ENCODE data around the gene PPM1B. TPM values are rescaled to one million over a fixed set of nuclear protein-coding genes. Genes with fewer than 3 reads are reported as not detected.

Gene PPM1B
- total RNA-seq, 1 experiment from 2014 or later: 49.5 TPM

DNA sequence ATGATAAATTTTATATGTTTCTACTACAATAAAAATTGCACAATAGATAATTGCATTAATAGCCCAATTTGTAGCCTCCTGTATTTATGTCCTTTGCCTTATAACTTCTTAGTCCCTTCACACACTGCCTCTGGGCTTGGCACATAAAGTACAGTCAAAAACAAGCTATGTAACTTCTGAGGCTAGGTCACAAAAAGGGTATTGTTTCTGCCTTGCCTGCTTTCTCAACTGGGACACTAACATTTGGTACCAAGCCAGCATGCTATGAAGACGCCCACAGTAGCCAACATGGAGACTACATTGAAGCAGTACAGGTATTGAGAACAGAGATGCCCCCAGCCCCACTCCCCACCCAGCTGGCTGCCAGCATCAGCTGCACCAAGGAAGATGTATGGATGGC lies 101.2 kb downstream of the PPM1B start:
- no peak overlapping the region for H3K27ac ChIP-seq (ENCODE audit: low read length)
- H3K36me3 ChIP-seq (ENCODE audit: insufficient read depth, low read length): no peaks in the 10 kb centered on the region
- peaks cover 4% of the 10 kb centered on the region for H3K4me1 ChIP-seq (ENCODE audit: low read length)
- H3K9me2 ChIP-seq (replicated peaks; ENCODE audit: insufficient read depth, low read length): no peaks in the 10 kb centered on the region
- H3K9me3 ChIP-seq (ENCODE audit: low read length): no peaks in the 10 kb centered on the region
- H3K4me2 ChIP-seq (ENCODE audit: low read depth, low read length, poor library complexity, severe bottlenecking): no peak overlapping the region
- no peak overlapping the region for H3K4me3 ChIP-seq (ENCODE audit: low read length)
- no peak overlapping the region for H3K9ac ChIP-seq (ENCODE audit: low read length)
- DNase-seq: no peak
- H3K79me2 ChIP-seq (ENCODE audit: low read length): no peaks in the 10 kb centered on the region
- H4K20me1 ChIP-seq (ENCODE audit: insufficient read depth, low read depth, low read length): no peaks in the 10 kb centered on the region
- H3K27me3 ChIP-seq (ENCODE audit: low read length): no peaks in the 10 kb centered on the region
- no peak overlapping the region for H2AFZ ChIP-seq (ENCODE audit: low read length)

DNA sequence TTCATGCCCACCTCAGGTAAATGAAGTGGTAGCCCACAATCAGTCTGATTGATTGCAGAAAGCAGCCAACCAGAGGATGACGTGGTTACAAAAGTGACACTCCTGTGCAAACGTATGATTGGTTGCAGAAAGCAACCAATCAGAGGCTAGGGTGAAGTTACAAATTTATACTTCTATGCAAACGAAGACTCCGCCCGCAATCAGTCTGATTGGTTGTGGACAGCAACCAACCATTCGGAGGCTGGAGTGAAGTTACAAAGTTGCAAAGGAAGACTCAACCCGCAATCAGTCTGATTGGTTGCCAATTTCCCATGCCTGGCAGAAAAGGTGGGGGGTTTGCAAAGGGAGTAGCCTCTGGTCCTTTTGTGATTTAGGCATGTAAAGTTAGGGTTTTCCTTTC lies 102.6 kb downstream of the PPM1B start:
- peaks cover 4% of the 10 kb centered on the region for H3K4me1 ChIP-seq (ENCODE audit: low read length)
- DNase-seq: no peak
- no peak overlapping the region for H3K4me3 ChIP-seq (ENCODE audit: low read length)
- H3K36me3 ChIP-seq (ENCODE audit: insufficient read depth, low read length): no peaks in the 10 kb centered on the region
- no peak overlapping the region for H3K27ac ChIP-seq (ENCODE audit: low read length)
- H3K27me3 ChIP-seq (ENCODE audit: low read length): no peaks in the 10 kb centered on the region
- H4K20me1 ChIP-seq (ENCODE audit: insufficient read depth, low read depth, low read length): no peaks in the 10 kb centered on the region
- H3K9ac ChIP-seq (ENCODE audit: low read length): no peak overlapping the region
- H3K9me2 ChIP-seq (replicated peaks; ENCODE audit: insufficient read depth, low read length): no peaks in the 10 kb centered on the region
- H3K79me2 ChIP-seq (ENCODE audit: low read length): no peaks in the 10 kb centered on the region
- H3K9me3 ChIP-seq (ENCODE audit: low read length): no peaks in the 10 kb centered on the region
- no peak overlapping the region for H3K4me2 ChIP-seq (ENCODE audit: low read depth, low read length, poor library complexity, severe bottlenecking)
- no peak overlapping the region for H2AFZ ChIP-seq (ENCODE audit: low read length)

DNA sequence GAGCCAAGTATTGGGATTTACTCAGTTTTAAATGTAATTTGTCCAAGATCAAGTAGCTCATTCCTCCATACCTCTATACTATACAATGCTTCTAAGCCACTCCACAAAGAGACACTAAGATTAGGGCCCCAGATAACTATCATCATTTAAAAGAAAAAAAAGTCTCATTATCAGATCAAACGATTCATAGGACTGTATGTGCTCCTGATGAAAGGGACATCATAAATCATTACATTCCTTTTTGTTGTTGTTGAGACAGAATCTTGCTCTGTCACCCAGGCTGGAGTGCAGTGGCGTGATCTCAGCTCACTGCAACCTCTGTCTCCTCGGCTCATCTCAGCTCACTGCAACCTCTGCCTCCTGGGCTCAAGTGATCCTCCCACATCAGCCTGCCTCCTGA lies 104.4 kb downstream of the PPM1B start:
- no peak for DNase-seq

GRCh38 chr2:44273596-44273995 lies 104.9 kb downstream of the PPM1B start:
- Histone ChIP-seq H3K9me3 (ENCODE audit: low read length) (no peaks in the 10 kb centered on the region), H2AFZ (ENCODE audit: low read length) (no peak overlapping the region), H3K27me3 (ENCODE audit: low read length) (no peaks in the 10 kb centered on the region)

More for the DNA sequence above, 104.4 kb downstream of the PPM1B start:
- no peaks in the 10 kb centered on the region for H3K9me3 ChIP-seq (ENCODE audit: low read length)
- H2AFZ ChIP-seq (ENCODE audit: low read length): no peak overlapping the region
- no peaks in the 10 kb centered on the region for H3K27me3 ChIP-seq (ENCODE audit: low read length)
- no peak overlapping the region for H3K4me2 ChIP-seq (ENCODE audit: low read depth, low read length, poor library complexity, severe bottlenecking)
- H3K9me2 ChIP-seq (replicated peaks; ENCODE audit: insufficient read depth, low read length): no peaks in the 10 kb centered on the region
- no peaks in the 10 kb centered on the region for H3K36me3 ChIP-seq (ENCODE audit: insufficient read depth, low read length)
- H3K79me2 ChIP-seq (ENCODE audit: low read length): no peaks in the 10 kb centered on the region
- no peaks in the 10 kb centered on the region for H4K20me1 ChIP-seq (ENCODE audit: insufficient read depth, low read depth, low read length)
- H3K4me1 ChIP-seq (ENCODE audit: low read length): peaks cover 4% of the 10 kb centered on the region
- no peak overlapping the region for H3K4me3 ChIP-seq (ENCODE audit: low read length)
- H3K9ac ChIP-seq (ENCODE audit: low read length): no peak overlapping the region
- no peak overlapping the region for H3K27ac ChIP-seq (ENCODE audit: low read length)

DNA sequence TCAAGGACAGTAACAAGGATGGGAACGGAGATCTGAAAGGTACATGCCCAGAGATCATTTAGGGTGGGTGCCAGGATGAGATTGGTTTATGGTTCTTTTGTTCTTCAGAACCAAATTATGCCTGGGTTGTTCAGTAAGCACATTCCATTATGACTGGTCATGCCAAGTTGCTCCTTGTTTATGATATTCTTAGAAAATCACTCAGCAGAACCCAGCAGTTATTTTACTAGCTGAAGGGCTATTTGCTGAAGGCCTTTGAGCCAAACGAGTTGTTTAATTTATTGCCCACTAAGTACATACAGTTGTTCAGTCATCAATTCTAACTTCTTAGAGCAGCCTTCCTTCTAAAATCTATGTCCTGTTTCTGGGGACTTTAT lies 107.2 kb downstream of the PPM1B start:
- no peaks in the 10 kb centered on the region for H4K20me1 ChIP-seq (ENCODE audit: insufficient read depth, low read depth, low read length)
- no peaks in the 10 kb centered on the region for H3K27me3 ChIP-seq (ENCODE audit: low read length)
- no peak overlapping the region for H3K27ac ChIP-seq (ENCODE audit: low read length)
- no peak overlapping the region for H3K4me2 ChIP-seq (ENCODE audit: low read depth, low read length, poor library complexity, severe bottlenecking)
- H3K36me3 ChIP-seq (ENCODE audit: insufficient read depth, low read length): no peaks in the 10 kb centered on the region
- H3K9me3 ChIP-seq (ENCODE audit: low read length): no peaks in the 10 kb centered on the region
- H3K79me2 ChIP-seq (ENCODE audit: low read length): no peaks in the 10 kb centered on the region
- H3K9ac ChIP-seq (ENCODE audit: low read length): no peak overlapping the region
- no peak overlapping the region for H2AFZ ChIP-seq (ENCODE audit: low read length)
- DNase-seq: no peak
- no peaks in the 10 kb centered on the region for H3K4me1 ChIP-seq (ENCODE audit: low read length)
- H3K4me3 ChIP-seq (ENCODE audit: low read length): no peak overlapping the region
- no peaks in the 10 kb centered on the region for H3K9me2 ChIP-seq (replicated peaks; ENCODE audit: insufficient read depth, low read length)

More at GRCh38 chr2:44273596-44273995, 104.9 kb downstream of the PPM1B start:
- no peaks in the 10 kb centered on the region for H3K9me2 ChIP-seq (replicated peaks; ENCODE audit: insufficient read depth, low read length)
- H3K79me2 ChIP-seq (ENCODE audit: low read length): no peaks in the 10 kb centered on the region
- no peak for DNase-seq
- H3K4me3 ChIP-seq (ENCODE audit: low read length): no peak overlapping the region
- H3K27ac ChIP-seq (ENCODE audit: low read length): no peak overlapping the region
- no peaks in the 10 kb centered on the region for H4K20me1 ChIP-seq (ENCODE audit: insufficient read depth, low read depth, low read length)
- no peaks in the 10 kb centered on the region for H3K36me3 ChIP-seq (ENCODE audit: insufficient read depth, low read length)
- no peak overlapping the region for H3K9ac ChIP-seq (ENCODE audit: low read length)
- no peak overlapping the region for H3K4me2 ChIP-seq (ENCODE audit: low read depth, low read length, poor library complexity, severe bottlenecking)
- H3K4me1 ChIP-seq (ENCODE audit: low read length): peaks cover under 1% of the 10 kb centered on the region; the same call in 1 of the 2 replicates

- Histone ChIP-seq H2AFZ (ENCODE audit: low read length) (no peak overlapping the region), H4K20me1 (ENCODE audit: insufficient read depth, low read depth, low read length) (no peaks in the 10 kb centered on the region), H3K27ac (ENCODE audit: low read length) (no peak overlapping the region), H3K9ac (ENCODE audit: low read length) (no peak overlapping the region), H3K27me3 (ENCODE audit: low read length) (no peaks in the 10 kb centered on the region), H3K9me2 (replicated peaks; ENCODE audit: insufficient read depth, low read length) (no peaks in the 10 kb centered on the region), H3K9me3 (ENCODE audit: low read length) (no peaks in the 10 kb centered on the region), H3K36me3 (ENCODE audit: insufficient read depth, low read length) (no peaks in the 10 kb centered on the region), H3K4me1 (ENCODE audit: low read length) (no peaks in the 10 kb centered on the region), H3K4me2 (ENCODE audit: low read depth, low read length, poor library complexity, severe bottlenecking) (no peak overlapping the region), H3K79me2 (ENCODE audit: low read length) (no peaks in the 10 kb centered on the region), H3K4me3 (ENCODE audit: low read length) (no peak overlapping the region)
- DNase-seq: no peak
Measured at GRCh38 chr2:44277541-44277940, 108.9 kb downstream of the PPM1B start.

DNA sequence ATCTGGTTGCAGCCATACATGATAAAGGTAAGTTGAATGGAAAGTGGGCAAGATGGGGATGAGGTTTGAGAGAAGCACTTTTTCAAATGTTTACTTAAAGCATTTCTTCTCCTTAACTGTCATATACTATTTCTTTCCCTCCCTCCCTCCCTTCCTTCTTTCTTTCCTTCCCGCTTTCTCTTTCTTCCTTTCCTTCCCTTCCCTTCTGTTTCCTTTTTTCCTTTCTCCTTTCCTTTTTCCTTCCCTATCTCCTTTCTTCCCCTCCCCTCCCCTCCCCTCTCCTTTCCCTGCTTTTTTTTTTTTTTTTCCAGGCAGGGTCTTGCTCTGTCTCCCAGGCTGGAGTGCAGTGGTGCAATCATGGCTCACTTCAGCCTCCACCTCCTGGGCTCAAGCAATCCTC lies 112.2 kb downstream of the PPM1B start:
- H3K9ac ChIP-seq (ENCODE audit: low read length): no peak overlapping the region
- no peak for DNase-seq
- H3K4me2 ChIP-seq (ENCODE audit: low read depth, low read length, poor library complexity, severe bottlenecking): no peak overlapping the region
- H3K4me3 ChIP-seq (ENCODE audit: low read length): no peak overlapping the region
- H4K20me1 ChIP-seq (ENCODE audit: insufficient read depth, low read depth, low read length): no peaks in the 10 kb centered on the region
- no peak overlapping the region for H3K27ac ChIP-seq (ENCODE audit: low read length)
- no peaks in the 10 kb centered on the region for H3K36me3 ChIP-seq (ENCODE audit: insufficient read depth, low read length)
- no peaks in the 10 kb centered on the region for H3K27me3 ChIP-seq (ENCODE audit: low read length)
- H3K4me1 ChIP-seq (ENCODE audit: low read length): no peaks in the 10 kb centered on the region
- no peaks in the 10 kb centered on the region for H3K9me2 ChIP-seq (replicated peaks; ENCODE audit: insufficient read depth, low read length)
- no peaks in the 10 kb centered on the region for H3K79me2 ChIP-seq (ENCODE audit: low read length)
- H3K9me3 ChIP-seq (ENCODE audit: low read length): no peaks in the 10 kb centered on the region
- no peak overlapping the region for H2AFZ ChIP-seq (ENCODE audit: low read length)
